ENCODE results near the gene SNRK.

Gene SNRK

GRCh38 chr3:43346978-43347749, 60.8 kb downstream of the SNRK start:
- no peaks in the 10 kb centered on the region for H3K9me3 ChIP-seq (ENCODE audit: control insufficient read depth, insufficient read depth, low read depth, low read length)
- no peaks in the 10 kb centered on the region for H3K4me1 ChIP-seq (ENCODE audit: control insufficient read depth, insufficient read depth, low read length)
- no peak overlapping the region for H3K4me3 ChIP-seq (ENCODE audit: low read depth, low read length)
- no peak for TF ChIP-seq ZNF555 (tag by site-specific recombination; conservative IDR thresholded peaks at IDR 0.05)
- TF ChIP-seq ZEB2 (tag by site-specific recombination; IDR thresholded peaks at IDR 0.05): no peak
- TF ChIP-seq ZNF645 (tag by site-specific recombination; IDR thresholded peaks at IDR 0.05): no peak
- TF ChIP-seq PRDM2 (tag by site-specific recombination; IDR thresholded peaks at IDR 0.05; ENCODE audit: borderline replicate concordance): no peak
- TF ChIP-seq ZFP41 (tag by site-specific recombination; IDR thresholded peaks at IDR 0.05; ENCODE audit: borderline replicate concordance): no peak
- no peak overlapping the region for H3K27ac ChIP-seq (ENCODE audit: extremely low read depth, low read depth, low read length)
- peaks cover 0 to 72% of the 10 kb centered on the region in 2 experiments; a peak in 1 of 3 replicates for H3K36me3 ChIP-seq (ENCODE audit: control insufficient read depth in 2 of 2, insufficient read depth in 1 of 2, low read length in 2 of 2)
- POLR2A ChIA-PET: no interaction called here
- CTCF ChIA-PET: interaction anchor here (0.7 kb wide), 1 partner anchor 12 kb away, joined by 3 read pairs; no protein-coding TSS in a partner anchor

DNA sequence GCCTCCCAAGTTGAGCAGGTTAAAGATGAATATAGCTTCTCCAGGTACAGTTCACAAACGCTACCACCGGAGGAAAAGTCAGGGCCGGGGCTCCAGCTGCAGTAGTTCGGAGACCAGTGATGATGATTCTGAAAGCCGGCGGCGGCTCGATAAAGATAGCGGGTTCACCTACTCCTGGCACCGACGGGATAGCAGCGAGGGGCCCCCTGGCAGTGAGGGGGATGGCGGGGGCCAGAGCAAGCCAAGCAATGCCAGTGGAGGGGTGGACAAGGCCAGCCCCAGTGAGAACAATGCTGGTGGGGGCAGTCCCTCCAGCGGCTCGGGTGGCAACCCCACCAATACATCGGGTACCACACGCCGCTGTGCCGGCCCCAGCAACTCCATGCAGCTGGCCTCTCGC, 61.4 kb downstream of the SNRK start:
- TF ChIP-seq ZNF658 (tag by site-specific recombination; IDR thresholded peaks at IDR 0.05) (no peak), KLF7 (tag by site-specific recombination; IDR thresholded peaks at IDR 0.05; ENCODE audit: borderline replicate concordance) (no peak), ZNF324 (tag by site-specific recombination; IDR thresholded peaks at IDR 0.05) (no peak), ZNF555 (tag by site-specific recombination; conservative IDR thresholded peaks at IDR 0.05) (no peak), ZNF223 (tag by site-specific recombination; IDR thresholded peaks at IDR 0.05) (no peak), YY2 (tag by site-specific recombination; IDR thresholded peaks at IDR 0.05) (no peak), SP2 (tag by site-specific recombination; IDR thresholded peaks at IDR 0.05) (no peak), ZNF391 (tag by site-specific recombination; IDR thresholded peaks at IDR 0.05; ENCODE audit: borderline replicate concordance, low read depth) (no peak), HOXC10 (CRISPR knock-in tag; IDR thresholded peaks at IDR 0.05) (no peak), ZNF585B (tag by site-specific recombination; IDR thresholded peaks at IDR 0.05) (no peak), ZNF707 (tag by site-specific recombination; IDR thresholded peaks at IDR 0.05) (no peak), SALL2 (tag by site-specific recombination; IDR thresholded peaks at IDR 0.05; ENCODE audit: borderline replicate concordance) (no peak), PRDM10 (tag by site-specific recombination; IDR thresholded peaks at IDR 0.05) (no peak), ZSCAN4 (tag by site-specific recombination; IDR thresholded peaks at IDR 0.05) (no peak)
- H3K9me3 ChIP-seq (ENCODE audit: control insufficient read depth, insufficient read depth, low read depth, low read length): no peaks in the 10 kb centered on the region
- no peaks in the 10 kb centered on the region for H3K4me1 ChIP-seq (ENCODE audit: control insufficient read depth, insufficient read depth, low read length)
- ChIA-PET POLR2A (no interaction called here), CTCF (no interaction called here)
- no peak overlapping the region for H3K4me3 ChIP-seq (ENCODE audit: low read depth, low read length)
- peaks cover 0 to 66% of the 10 kb centered on the region in 2 experiments; a peak in 1 of 3 replicates for H3K36me3 ChIP-seq (ENCODE audit: control insufficient read depth in 2 of 2, insufficient read depth in 1 of 2, low read length in 2 of 2)
- no peak overlapping the region for H3K27ac ChIP-seq (ENCODE audit: extremely low read depth, low read depth, low read length)

Measured in HEK293 (cell line).